Measurements from ENCODE around the gene TSHR.

TSHR gene

GRCh38 chr14:81147140-81147897 is 191.9 kb downstream of the TSHR start:
- H3K4me3 ChIP-seq (ENCODE audit: low read depth, low read length) = no peak overlapping the region
- TF ChIP-seq CTCF (IDR thresholded peaks at IDR 0.05; ENCODE audit: low read depth, low read length) = no peak

DNA sequence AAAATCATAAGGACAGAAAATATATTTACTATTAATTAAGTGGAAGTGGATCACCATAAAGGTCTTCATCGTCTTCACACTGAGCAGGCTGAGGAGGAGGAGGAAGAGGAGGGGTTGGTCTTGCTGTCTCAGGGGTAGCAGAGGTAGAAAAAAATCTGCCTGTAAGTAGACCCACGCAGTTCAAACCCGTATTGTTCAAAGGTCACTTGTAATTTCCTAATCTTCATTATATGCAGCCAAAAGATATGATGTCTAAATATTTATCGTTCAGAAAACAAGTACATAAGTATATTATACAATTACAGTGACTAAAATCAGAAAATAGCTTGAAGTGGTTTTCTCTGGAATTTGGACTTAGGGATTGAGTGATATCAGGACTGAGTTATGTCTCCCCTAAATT is 193.2 kb downstream of the TSHR start:
- no peak for TF ChIP-seq CTCF (IDR thresholded peaks at IDR 0.05; ENCODE audit: low read depth, low read length)

DNA sequence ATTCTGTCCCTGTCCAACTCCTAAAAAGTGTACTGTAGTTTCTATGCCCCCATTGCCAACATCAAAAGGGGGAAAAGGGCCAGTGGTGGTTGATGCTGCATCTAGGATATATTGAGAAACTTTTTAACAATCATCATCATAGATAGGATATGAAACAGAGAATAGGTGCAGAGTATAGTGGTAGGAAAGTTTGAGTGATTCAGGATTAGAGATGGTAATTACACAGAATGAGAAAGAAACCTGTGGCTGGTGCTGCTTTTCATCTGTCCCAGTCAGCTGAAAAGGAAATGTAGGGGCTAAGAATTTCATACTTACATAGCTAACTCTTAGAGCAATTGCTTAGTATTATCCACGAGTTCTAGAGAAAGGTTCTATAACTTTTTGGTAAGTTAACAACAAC is 197.8 kb downstream of the TSHR start:
- TF ChIP-seq CTCF (IDR thresholded peaks at IDR 0.05; ENCODE audit: low read depth, low read length) = no peak
- no peak overlapping the region for H3K4me3 ChIP-seq (ENCODE audit: low read depth, low read length)

More for the DNA sequence above, 193.2 kb downstream of the TSHR start:
- H3K4me3 ChIP-seq (ENCODE audit: low read depth, low read length) = no peak overlapping the region

DNA sequence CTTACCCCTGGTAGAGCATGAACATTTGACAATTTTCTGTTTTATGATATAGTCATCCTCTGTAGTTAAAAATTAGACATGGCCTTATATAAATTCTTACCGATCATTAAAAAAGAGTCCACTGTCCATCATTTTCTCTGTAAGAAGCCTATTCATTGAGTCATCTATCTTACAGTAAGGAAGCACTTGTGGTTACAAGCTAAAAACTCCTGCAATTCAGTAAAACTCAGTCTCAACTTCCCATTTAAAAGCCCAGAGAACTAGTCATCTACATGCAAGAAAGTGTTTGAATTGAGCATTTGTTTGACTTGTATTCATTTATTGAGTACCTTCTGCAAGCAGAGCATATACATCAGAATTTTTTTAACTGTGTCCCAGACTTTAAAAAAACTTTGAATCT is 202.0 kb downstream of the TSHR start:
- no peak for TF ChIP-seq CTCF (IDR thresholded peaks at IDR 0.05; ENCODE audit: low read depth, low read length)
- no peak overlapping the region for H3K4me3 ChIP-seq (ENCODE audit: low read depth, low read length)

- no peak overlapping the region for H3K4me3 ChIP-seq (ENCODE audit: low read depth, low read length)
- TF ChIP-seq CTCF (IDR thresholded peaks at IDR 0.05; ENCODE audit: low read depth, low read length) = no peak
Observed at GRCh38 chr14:81161088-81161487, 205.7 kb downstream of the TSHR start.

DNA sequence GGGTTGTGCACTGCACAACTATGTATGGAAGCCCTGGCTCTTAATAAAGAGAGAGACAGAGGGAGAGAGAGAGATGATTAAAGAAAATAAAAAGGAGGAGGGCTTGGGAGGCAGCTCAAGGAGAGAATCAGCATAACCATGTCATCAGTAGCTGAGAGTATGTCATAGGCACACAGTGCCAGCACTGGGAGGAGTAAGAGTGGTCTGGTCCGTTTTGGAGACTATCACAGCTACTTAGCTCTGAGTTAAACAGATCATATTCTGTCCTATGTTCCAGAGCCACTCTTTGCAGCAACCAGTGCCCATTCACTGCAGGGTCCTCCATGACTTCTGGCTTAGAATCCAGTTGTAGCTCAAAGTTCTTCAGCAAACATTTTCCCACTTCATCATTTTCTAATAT is 206.3 kb downstream of the TSHR start:
- TF ChIP-seq CTCF (IDR thresholded peaks at IDR 0.05; ENCODE audit: low read depth, low read length) = no peak
- H3K4me3 ChIP-seq (ENCODE audit: low read depth, low read length) = no peak overlapping the region

DNA sequence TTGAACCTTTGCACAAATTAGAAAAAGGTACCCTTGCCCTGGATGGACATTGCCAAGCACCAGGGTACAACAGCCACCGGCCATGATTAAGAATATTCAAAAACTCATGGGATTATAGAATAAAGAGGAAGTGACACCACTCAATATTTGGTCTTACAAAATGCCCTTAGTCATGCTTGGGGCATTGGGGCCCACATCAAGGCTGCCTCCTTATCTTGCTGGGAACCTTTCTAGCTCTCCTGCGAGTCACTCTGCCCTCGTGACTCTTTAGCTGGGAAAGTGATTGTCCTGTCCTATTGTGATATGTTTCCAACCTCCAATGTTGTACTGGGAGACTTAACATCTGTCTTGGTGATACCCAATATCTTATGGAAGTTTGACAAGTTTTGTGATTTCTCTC is 207.5 kb downstream of the TSHR start:
- H3K4me3 ChIP-seq (ENCODE audit: low read depth, low read length) = no peak overlapping the region
- TF ChIP-seq CTCF (IDR thresholded peaks at IDR 0.05; ENCODE audit: low read depth, low read length) = no peak
